Neural cell (in vitro differentiated cells): ENCODE data around the gene TGFBR2. TPM values are rescaled to one million over a fixed set of nuclear protein-coding genes. Genes with fewer than 3 reads are reported as not detected.

Source experiments
- H2AFZ ChIP-seq: fragments of 200-600, 300-800 bp; sonication (generic), shearing (Covaris generic); 2 replicates; pipeline ENCODE4 v1.6.0; 2014; ENCODE audit warnings: low read depth, mild to moderate bottlenecking, antibody characterized with exemption, low read length, moderate library complexity
- H3F3A ChIP-seq: fragments of 200-600 bp; shearing (Covaris generic); 2 replicates; pipeline ENCODE4 v1.6.1; 2016; ENCODE audit warnings: mild to moderate bottlenecking, moderate library complexity, mixed read lengths, antibody characterized with exemption, low read length; ENCODE audit not compliant: insufficient read depth, poor library complexity, severe bottlenecking
- H3K27ac ChIP-seq: fragments of 200-600, 300-800 bp; sonication (generic), shearing (Covaris generic); 2 replicates; pipeline ENCODE4 v1.5.1; 2014; ENCODE audit warnings: mild to moderate bottlenecking, low read length, moderate library complexity
- H3K27me3 ChIP-seq: fragments of 300-800, 200-600 bp; sonication (generic), shearing (Covaris generic); 2 replicates; pipeline ENCODE4 v1.6.0; 2014; ENCODE audit warnings: mild to moderate bottlenecking, low read depth, low read length, moderate library complexity; ENCODE audit not compliant: insufficient read depth
- H3K36me3 ChIP-seq: fragments of 300-800, 200-600 bp; sonication (generic), shearing (Covaris generic); 2 replicates; pipeline ENCODE4 v1.5.1; 2014; ENCODE audit warnings: mild to moderate bottlenecking, antibody characterized with exemption, low read length, moderate library complexity; ENCODE audit not compliant: insufficient read depth
- H3K4me2 ChIP-seq: fragments of 300-800, 200-600 bp; sonication (generic), shearing (Covaris generic); 2 replicates; pipeline ENCODE4 v1.6.0; 2014; ENCODE audit warnings: mild to moderate bottlenecking, low read length
- H3K4me3 ChIP-seq: fragments of 300-800, 200-600 bp; sonication (generic), shearing (Covaris generic); 2 replicates; pipeline ENCODE4 v1.5.1; 2014; ENCODE audit warnings: mild to moderate bottlenecking, low read length, moderate library complexity
- H3K79me2 ChIP-seq: fragments of 200-600 bp; shearing (Covaris generic); replicated peaks from 2 replicates; pipeline ENCODE4 v1.6.0; 2014; ENCODE audit warnings: mild to moderate bottlenecking, low read length, moderate library complexity; ENCODE audit not compliant: insufficient read depth
- H3K9ac ChIP-seq: fragments of 300-800, 200-600 bp; sonication (generic), shearing (Covaris generic); 2 replicates; pipeline ENCODE4 v1.6.1; 2016; ENCODE audit warnings: mild to moderate bottlenecking, low read length, mixed read lengths
- H3K9me2 ChIP-seq: fragments of 200-600 bp; shearing (Covaris generic); 2 replicates; pipeline ENCODE4 v1.6.1; 2016; ENCODE audit warnings: mild to moderate bottlenecking, low read length, mixed read lengths; ENCODE audit not compliant: insufficient read depth
- H3K9me3 ChIP-seq: fragments of 200-600, 300-800 bp; sonication (generic), shearing (Covaris generic); 2 replicates; pipeline ENCODE4 v1.6.1; 2016; ENCODE audit warnings: mild to moderate bottlenecking, mixed run types, low read length, moderate library complexity, mixed read lengths
- H4K20me1 ChIP-seq: fragments of 200-600 bp; shearing (Covaris generic); 2 replicates; pipeline ENCODE4 v1.6.1; 2016; ENCODE audit warnings: mild to moderate bottlenecking, mixed run types; ENCODE audit not compliant: insufficient read depth
- CTCF ChIP-seq: fragments of 450-650 bp; IDR thresholded peaks from 2 replicates; pipeline ENCODE4 v1.5.1; 2014; ENCODE audit warnings: antibody characterized with exemption, mild to moderate bottlenecking, moderate library complexity; ENCODE audit not compliant: poor library complexity, severe bottlenecking
- EP300 ChIP-seq: fragments of 450-650 bp; conservative IDR thresholded peaks from 2 replicates; pipeline ENCODE4 v1.6.1; 2014; ENCODE audit warnings: antibody characterized with exemption, mild to moderate bottlenecking, moderate library complexity; ENCODE audit not compliant: poor library complexity, severe bottlenecking
- EZH2 ChIP-seq: fragments of 200-600, 300-800 bp; shearing (Covaris generic), sonication (generic); IDR thresholded peaks from 2 replicates; pipeline ENCODE4 v1.6.1; 2014; ENCODE audit warnings: antibody characterized with exemption, low read length, borderline replicate concordance, mild to moderate bottlenecking; ENCODE audit not compliant: insufficient read depth, poor library complexity, severe bottlenecking
- MXI1 ChIP-seq: fragments of 450-650 bp; conservative IDR thresholded peaks from 2 replicates; pipeline ENCODE4 v1.6.1; 2014; ENCODE audit warnings: antibody characterized with exemption, mild to moderate bottlenecking; ENCODE audit not compliant: poor library complexity, severe bottlenecking
- POLR2AphosphoS5 ChIP-seq: IDR thresholded peaks from 2 replicates; pipeline ENCODE4 v1.6.1; 2012
- RAD21 ChIP-seq: fragments of 450-650 bp; conservative IDR thresholded peaks from 2 replicates; pipeline ENCODE4 v1.6.1; 2014; ENCODE audit warnings: antibody characterized with exemption, mild to moderate bottlenecking, moderate library complexity
- SMC3 ChIP-seq: fragments of 450-650 bp; conservative IDR thresholded peaks from 2 replicates; pipeline ENCODE4 v1.6.1; 2014; ENCODE audit warnings: antibody characterized with exemption, mild to moderate bottlenecking, moderate library complexity; ENCODE audit not compliant: poor library complexity
- TAF1 ChIP-seq: IDR thresholded peaks from 2 replicates; pipeline ENCODE4 v1.6.1; 2012; ENCODE audit warnings: low read depth
- polyA plus RNA-seq: library from polyadenylated mRNA; depleted of rRNA; stranded (reverse); fragments of >200 nt; gene quantifications from 2 replicates; pipeline ENCODE4 v1.2.3, GENCODE V29; 2014
- TF ChIP-seq, protein P1 (sequence below): IDR thresholded peaks from 2 replicates; pipeline ENCODE4 v1.6.1; 2012; ENCODE audit warnings: borderline replicate concordance

Gene TGFBR2
- polyA plus RNA-seq, 1 donor from 2014 or later = not detected

DNA sequence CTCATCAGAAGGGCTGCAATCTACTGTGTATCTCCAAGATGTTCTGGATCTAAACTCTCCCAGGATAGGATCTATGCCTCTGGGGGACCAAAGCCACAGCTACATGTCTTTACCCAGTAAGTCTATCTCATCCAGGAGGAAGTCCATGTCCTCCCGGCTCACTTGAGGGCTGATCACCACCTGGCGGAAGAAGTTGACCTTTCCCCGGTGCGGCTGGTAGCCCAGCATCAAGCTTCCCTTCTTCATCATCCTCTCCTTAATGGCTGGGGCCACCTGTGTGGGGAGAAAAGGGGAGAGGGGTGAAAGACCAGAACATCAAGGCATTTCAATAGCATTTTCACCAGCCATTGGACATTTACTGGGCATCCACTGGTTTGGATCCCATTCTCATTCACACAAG is 121.7 kb downstream of the TGFBR2 start:
- no peaks in the 10 kb centered on the region for H3K36me3 ChIP-seq
- H3K9me2 ChIP-seq = no peaks in the 10 kb centered on the region

GRCh38 chr3:30729512-30729911 is 123.1 kb downstream of the TGFBR2 start:
- no peaks in the 10 kb centered on the region for H3K79me2 ChIP-seq
- no peaks in the 10 kb centered on the region for H3K9me2 ChIP-seq
- H3K36me3 ChIP-seq = no peaks in the 10 kb centered on the region
- H3K27ac ChIP-seq = no peak overlapping the region
- no peaks in the 10 kb centered on the region for H3K9me3 ChIP-seq
- H3K4me2 ChIP-seq = no peak overlapping the region
- TF ChIP-seq RAD21 (no peak), POLR2AphosphoS5 (no peak), MXI1 (no peak), EP300 (no peak), CTCF (no peak), EZH2 (no peak), SMC3 (no peak), TAF1 (no peak)
- TF ChIP-seq, protein P1, sequence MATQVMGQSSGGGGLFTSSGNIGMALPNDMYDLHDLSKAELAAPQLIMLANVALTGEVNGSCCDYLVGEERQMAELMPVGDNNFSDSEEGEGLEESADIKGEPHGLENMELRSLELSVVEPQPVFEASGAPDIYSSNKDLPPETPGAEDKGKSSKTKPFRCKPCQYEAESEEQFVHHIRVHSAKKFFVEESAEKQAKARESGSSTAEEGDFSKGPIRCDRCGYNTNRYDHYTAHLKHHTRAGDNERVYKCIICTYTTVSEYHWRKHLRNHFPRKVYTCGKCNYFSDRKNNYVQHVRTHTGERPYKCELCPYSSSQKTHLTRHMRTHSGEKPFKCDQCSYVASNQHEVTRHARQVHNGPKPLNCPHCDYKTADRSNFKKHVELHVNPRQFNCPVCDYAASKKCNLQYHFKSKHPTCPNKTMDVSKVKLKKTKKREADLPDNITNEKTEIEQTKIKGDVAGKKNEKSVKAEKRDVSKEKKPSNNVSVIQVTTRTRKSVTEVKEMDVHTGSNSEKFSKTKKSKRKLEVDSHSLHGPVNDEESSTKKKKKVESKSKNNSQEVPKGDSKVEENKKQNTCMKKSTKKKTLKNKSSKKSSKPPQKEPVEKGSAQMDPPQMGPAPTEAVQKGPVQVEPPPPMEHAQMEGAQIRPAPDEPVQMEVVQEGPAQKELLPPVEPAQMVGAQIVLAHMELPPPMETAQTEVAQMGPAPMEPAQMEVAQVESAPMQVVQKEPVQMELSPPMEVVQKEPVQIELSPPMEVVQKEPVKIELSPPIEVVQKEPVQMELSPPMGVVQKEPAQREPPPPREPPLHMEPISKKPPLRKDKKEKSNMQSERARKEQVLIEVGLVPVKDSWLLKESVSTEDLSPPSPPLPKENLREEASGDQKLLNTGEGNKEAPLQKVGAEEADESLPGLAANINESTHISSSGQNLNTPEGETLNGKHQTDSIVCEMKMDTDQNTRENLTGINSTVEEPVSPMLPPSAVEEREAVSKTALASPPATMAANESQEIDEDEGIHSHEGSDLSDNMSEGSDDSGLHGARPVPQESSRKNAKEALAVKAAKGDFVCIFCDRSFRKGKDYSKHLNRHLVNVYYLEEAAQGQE = no peak
- no peak overlapping the region for H3K9ac ChIP-seq
- H3K27me3 ChIP-seq = no peaks in the 10 kb centered on the region
- no peaks in the 10 kb centered on the region for H3F3A ChIP-seq
- H2AFZ ChIP-seq = no peak overlapping the region
- no peaks in the 10 kb centered on the region for H4K20me1 ChIP-seq
- H3K4me3 ChIP-seq = no peak overlapping the region

More for the DNA sequence above, 121.7 kb downstream of the TGFBR2 start:
- Histone ChIP-seq H3K9me3 (no peaks in the 10 kb centered on the region), H3K27me3 (no peaks in the 10 kb centered on the region), H3K9ac (no peak overlapping the region), H3F3A (no peaks in the 10 kb centered on the region), H3K4me3 (no peak overlapping the region), H3K27ac (no peak overlapping the region), H2AFZ (no peak overlapping the region), H3K4me2 (no peak overlapping the region), H4K20me1 (no peaks in the 10 kb centered on the region), H3K79me2 (no peaks in the 10 kb centered on the region)
- TF ChIP-seq SMC3 (no peak), EP300 (no peak), CTCF (no peak)
